Measurements from ENCODE around the gene USP40.

Gene USP40

GRCh38 chr2:233471291-233472035 lies 95.1 kb downstream of the USP40 start:
- DNase-seq: no peak

GRCh38 chr2:233470839-233471238 lies 95.7 kb downstream of the USP40 start:
- DNase-seq: no peak

- no peak for DNase-seq
Measured at GRCh38 chr2:233470011-233470687, 96.4 kb downstream of the USP40 start.

- no peak for DNase-seq
Measured at GRCh38 chr2:233469261-233470010, 97.1 kb downstream of the USP40 start.

- no peak for DNase-seq
Measured at GRCh38 chr2:233468741-233469110, 97.9 kb downstream of the USP40 start.

GRCh38 chr2:233468047-233468740 lies 98.4 kb downstream of the USP40 start:
- DNase-seq: no peak

GRCh38 chr2:233466991-233467603 lies 99.5 kb downstream of the USP40 start:
- no peak for DNase-seq

- DNase-seq: no peak
Measured at GRCh38 chr2:233464531-233465240, 101.9 kb downstream of the USP40 start.

GRCh38 chr2:233464056-233464455 lies 102.5 kb downstream of the USP40 start:
- DNase-seq: no peak

- DNase-seq: no peak
Measured at GRCh38 chr2:233463586-233463985, 103.0 kb downstream of the USP40 start.

- DNase-seq: no peak
Measured at GRCh38 chr2:233462826-233463470, 103.6 kb downstream of the USP40 start.

- no peak for DNase-seq
Measured at GRCh38 chr2:233462202-233462785, 104.3 kb downstream of the USP40 start.

- DNase-seq: no peak
Measured at GRCh38 chr2:233461481-233461891, 105.1 kb downstream of the USP40 start.

- DNase-seq: no peak
Measured at GRCh38 chr2:233460726-233461441, 105.7 kb downstream of the USP40 start.

GRCh38 chr2:233459426-233459825 lies 107.2 kb downstream of the USP40 start:
- DNase-seq: no peak

GRCh38 chr2:233458826-233459225 lies 107.8 kb downstream of the USP40 start:
- no peak for DNase-seq

GRCh38 chr2:233458031-233458610 lies 108.5 kb downstream of the USP40 start:
- no peak for DNase-seq

- DNase-seq: no peak
Measured at GRCh38 chr2:233457356-233457755, 109.2 kb downstream of the USP40 start.

GRCh38 chr2:233456934-233457333 lies 109.6 kb downstream of the USP40 start:
- DNase-seq: no peak

GRCh38 chr2:233456111-233456510 lies 110.5 kb downstream of the USP40 start:
- DNase-seq: no peak

Measured in Kasumi-1 (cell line).